ENCODE measurements around the gene MFAP3. TPM values are rescaled to one million over a fixed set of nuclear protein-coding genes. Genes with fewer than 3 reads are reported as not detected.

MFAP3 gene
- total and polyA plus RNA-seq, 2 of the 13 experiments (the other 11 are each of a cell fraction or from before 2014, with no cell fraction given), result 12.1 to 28.3 TPM

GRCh38 chr5:154038707-154039457 lies at the start of gene MFAP3, which contains the start of gene FAM114A2 (continued):
- peak; percentile 76; the same call in 1 of the 2 replicates for TF ChIP-seq ZNF276 (CRISPR knock-in tag; IDR thresholded peaks at IDR 0.05; ENCODE audit: low read depth)
- peak; percentile 43; the same call in 1 of the 2 replicates for TF ChIP-seq ZNF616 (CRISPR knock-in tag; IDR thresholded peaks at IDR 0.05; ENCODE audit: low read depth)
- TF ChIP-seq ARNT (IDR thresholded peaks at IDR 0.05), result no peak
- TF ChIP-seq ZNF235 (CRISPR knock-in tag; IDR thresholded peaks at IDR 0.05; ENCODE audit: borderline replicate concordance), result 0 out of 2 replicates have a peak, but pooled peaks have one; percentile 78
- TF ChIP-seq ELF3 (CRISPR knock-in tag; IDR thresholded peaks at IDR 0.05), result peak; percentile 90
- TF ChIP-seq BCL3 (CRISPR knock-in tag; IDR thresholded peaks at IDR 0.05), result peak; percentile 69; the same call in 1 of the 2 replicates
- TF ChIP-seq TFDP2 (CRISPR knock-in tag; IDR thresholded peaks at IDR 0.05), result peak; percentile 80
- peak; percentile 65; the same call in 1 of the 2 replicates for TF ChIP-seq MXD4 (CRISPR knock-in tag; IDR thresholded peaks at IDR 0.05)
- TF ChIP-seq GMEB1 (CRISPR knock-in tag; IDR thresholded peaks at IDR 0.05; ENCODE audit: borderline replicate concordance), result peak; percentile 96
- peak; percentile 89 for TF ChIP-seq ERF (CRISPR knock-in tag; IDR thresholded peaks at IDR 0.05)
- no peak for TF ChIP-seq SOX6 (IDR thresholded peaks at IDR 0.05)
- TF ChIP-seq SOX6 (CRISPR knock-in tag; IDR thresholded peaks at IDR 0.05), result peak; percentile 69
- no peak for TF ChIP-seq SMARCE1 (IDR thresholded peaks at IDR 0.05; ENCODE audit: borderline replicate concordance)
- peak; percentile 72; the same call in 1 of the 2 replicates for TF ChIP-seq ZNF230 (CRISPR knock-in tag; IDR thresholded peaks at IDR 0.05)
- no peak for TF ChIP-seq AHR (CRISPR knock-in tag; IDR thresholded peaks at IDR 0.05)
- peak; percentile 85 for TF ChIP-seq ZNF879 (CRISPR knock-in tag; IDR thresholded peaks at IDR 0.05)
- 0 out of 2 replicates have a peak, but pooled peaks have one; percentile 37 for TF ChIP-seq BCL6 (CRISPR knock-in tag; IDR thresholded peaks at IDR 0.05)
- TF ChIP-seq ZNF563 (CRISPR knock-in tag; IDR thresholded peaks at IDR 0.05), result peak; percentile 89; the same call in 1 of the 2 replicates
- TF ChIP-seq ATAD3A (CRISPR knock-in tag; IDR thresholded peaks at IDR 0.05), result no peak
- TF ChIP-seq JDP2 (CRISPR knock-in tag; IDR thresholded peaks at IDR 0.05; ENCODE audit: borderline replicate concordance), result no peak
- TF ChIP-seq ZNF704 (CRISPR knock-in tag; IDR thresholded peaks at IDR 0.05; ENCODE audit: borderline replicate concordance), result no peak
- TF ChIP-seq ARNT2 (CRISPR knock-in tag; IDR thresholded peaks at IDR 0.05; ENCODE audit: low read depth), result peak; percentile 93
- peak; percentile 29; the same call in 1 of the 2 replicates for TF ChIP-seq NFKBIZ (CRISPR knock-in tag; IDR thresholded peaks at IDR 0.05)
